ENCODE results near the gene NECAB2. TPM values are rescaled to one million over a fixed set of nuclear protein-coding genes. Genes with fewer than 3 reads are reported as not detected.

The NECAB2 gene
- total RNA-seq, 1 donor from 2014 or later: 0.40 TPM

- no peak for TF ChIP-seq CTCF (IDR thresholded peaks at IDR 0.05)
- DNase-seq (ENCODE audit: low spot score): no peak
- no peak overlapping the region for H3K4me3 Mint-ChIP-seq (ENCODE audit: unreplicated experiment)
Measured at GRCh38 chr16:83955218-83956130, 12.6 kb upstream of the NECAB2 start.

GRCh38 chr16:83956336-83957289, 11.4 kb upstream of the NECAB2 start:
- Mint-ChIP-seq H3K27ac (ENCODE audit: unreplicated experiment) (no peak overlapping the region), H3K9me3 (ENCODE audit: low read depth) (no peaks in the 10 kb centered on the region), H3K36me3 (ENCODE audit: low read depth) (peaks cover 6% of the 10 kb centered on the region), H3K27me3 (ENCODE audit: low read depth) (no peaks in the 10 kb centered on the region), H3K4me3 (ENCODE audit: unreplicated experiment) (no peak overlapping the region), H3K4me1 (ENCODE audit: low read depth) (peaks cover 20% of the 10 kb centered on the region)
- TF ChIP-seq CTCF (IDR thresholded peaks at IDR 0.05): peak; percentile 92
- DNase-seq (ENCODE audit: low spot score): no peak

More at GRCh38 chr16:83955218-83956130, 12.6 kb upstream of the NECAB2 start:
- H3K36me3 Mint-ChIP-seq (ENCODE audit: low read depth): peaks cover 4% of the 10 kb centered on the region
- H3K27ac Mint-ChIP-seq (ENCODE audit: unreplicated experiment): no peak overlapping the region
- H3K4me1 Mint-ChIP-seq (ENCODE audit: low read depth): peaks cover 20% of the 10 kb centered on the region
- H3K9me3 Mint-ChIP-seq (ENCODE audit: low read depth): no peaks in the 10 kb centered on the region
- H3K27me3 Mint-ChIP-seq (ENCODE audit: low read depth): no peaks in the 10 kb centered on the region

GRCh38 chr16:83957296-83957855, 10.7 kb upstream of the NECAB2 start:
- Mint-ChIP-seq H3K4me1 (ENCODE audit: low read depth) (peaks cover 19% of the 10 kb centered on the region), H3K36me3 (ENCODE audit: low read depth) (peaks cover 6% of the 10 kb centered on the region), H3K9me3 (ENCODE audit: low read depth) (no peaks in the 10 kb centered on the region), H3K27ac (ENCODE audit: unreplicated experiment) (no peak overlapping the region), H3K27me3 (ENCODE audit: low read depth) (no peaks in the 10 kb centered on the region), H3K4me3 (ENCODE audit: unreplicated experiment) (no peak overlapping the region)
- TF ChIP-seq CTCF (IDR thresholded peaks at IDR 0.05): no peak
- no peak for DNase-seq (ENCODE audit: low spot score)

GRCh38 chr16:83958137-83958845, 9.8 kb upstream of the NECAB2 start:
- Mint-ChIP-seq H3K36me3 (ENCODE audit: low read depth) (peaks cover 6% of the 10 kb centered on the region), H3K4me3 (ENCODE audit: unreplicated experiment) (no peak overlapping the region), H3K4me1 (ENCODE audit: low read depth) (peaks cover 15% of the 10 kb centered on the region), H3K9me3 (ENCODE audit: low read depth) (no peaks in the 10 kb centered on the region), H3K27ac (ENCODE audit: unreplicated experiment) (no peak overlapping the region), H3K27me3 (ENCODE audit: low read depth) (no peaks in the 10 kb centered on the region)
- no peak for TF ChIP-seq CTCF (IDR thresholded peaks at IDR 0.05)
- no peak for DNase-seq (ENCODE audit: low spot score)

Measured in chondrocyte (in vitro differentiated cells).